ENCODE results near the gene LAMC1.

The LAMC1 gene

GRCh38 chr1:183021405-183022201, 1.6 kb upstream of the LAMC1 start:
- DNase-seq = no peak

DNA sequence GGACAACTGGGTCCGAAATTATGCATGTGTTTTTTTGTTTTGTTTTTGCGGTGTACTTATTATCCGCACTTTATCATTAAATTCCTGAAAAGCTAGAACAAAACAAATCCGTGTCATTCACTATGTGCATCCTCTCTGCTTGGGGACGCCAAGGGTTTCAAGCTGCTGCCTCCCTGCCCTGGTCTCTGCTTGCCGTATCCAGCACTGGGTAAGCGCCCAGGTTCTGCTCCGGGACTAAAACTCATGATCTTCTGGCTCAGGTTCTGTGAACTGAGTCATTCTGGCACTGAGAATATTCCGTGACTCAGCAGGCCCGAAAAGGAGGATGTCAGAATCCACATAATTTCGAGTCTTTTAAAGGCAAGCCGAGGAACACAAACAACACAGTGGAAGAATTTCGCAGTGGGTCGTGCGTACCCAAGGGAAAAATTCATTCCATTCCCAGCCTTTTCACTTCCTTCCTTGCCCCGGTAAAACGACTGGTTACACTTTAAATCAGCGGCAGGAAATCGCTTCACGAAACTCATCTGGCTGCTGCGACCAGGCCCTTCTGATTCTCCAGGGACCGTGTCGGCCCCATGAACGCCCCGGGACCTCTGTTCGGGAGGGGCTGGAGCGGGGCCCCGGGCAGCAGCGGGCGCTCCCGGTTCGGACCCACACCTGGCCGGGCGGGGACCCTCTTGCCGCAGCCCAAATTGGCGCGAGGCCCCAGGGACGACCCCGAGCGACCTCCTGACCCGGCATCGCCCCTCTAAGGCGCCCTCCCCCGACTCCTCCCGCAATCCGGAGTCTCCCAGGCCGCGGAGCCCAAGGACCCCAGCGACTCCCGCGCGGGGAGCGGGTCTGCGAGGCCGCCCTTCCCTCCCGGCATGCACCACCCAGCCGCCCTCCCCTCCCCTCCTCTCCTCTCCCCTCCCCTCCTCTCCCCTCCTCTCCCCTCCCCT, 746 bp upstream of the LAMC1 start:
- DNase-seq = peak; percentile 84

- DNase-seq = peak; percentile 67
These were observed 539 bp downstream of the LAMC1 start for GRCh38 chr1:183023601-183024316.

DNA sequence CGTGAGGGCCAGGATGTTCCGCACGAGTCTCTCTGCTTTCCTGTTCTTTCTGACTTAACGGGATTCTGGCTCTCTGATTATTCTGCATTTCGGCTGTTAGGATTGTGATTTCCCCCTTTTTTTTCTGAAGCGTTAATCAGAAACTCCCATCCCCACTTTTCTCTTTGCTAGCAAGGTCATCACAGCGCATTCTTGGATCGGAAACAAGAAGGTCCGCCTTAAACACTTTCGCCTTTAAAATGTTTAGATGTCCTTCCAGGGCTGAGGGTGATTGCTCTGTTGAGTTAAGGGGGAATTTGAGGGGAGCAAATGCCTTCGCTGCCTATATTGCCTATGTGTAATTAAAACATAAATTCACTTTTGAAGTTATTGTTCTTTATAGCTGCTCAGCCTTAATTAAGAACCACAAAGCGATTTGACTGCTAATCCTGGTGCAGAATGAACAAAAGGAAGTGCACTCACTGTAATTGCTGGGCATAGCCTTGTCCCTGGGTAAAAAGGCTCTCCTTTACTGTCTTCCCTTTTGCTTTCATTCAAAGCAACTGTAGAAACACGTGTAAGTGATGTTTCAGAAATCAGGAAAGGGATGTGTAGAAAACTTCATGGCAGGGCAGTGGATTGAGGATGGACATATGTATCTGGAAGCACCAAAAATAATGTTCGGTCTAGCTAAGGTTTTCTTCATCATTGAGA, 1.2 kb downstream of the LAMC1 start:
- DNase-seq = no peak

DNA sequence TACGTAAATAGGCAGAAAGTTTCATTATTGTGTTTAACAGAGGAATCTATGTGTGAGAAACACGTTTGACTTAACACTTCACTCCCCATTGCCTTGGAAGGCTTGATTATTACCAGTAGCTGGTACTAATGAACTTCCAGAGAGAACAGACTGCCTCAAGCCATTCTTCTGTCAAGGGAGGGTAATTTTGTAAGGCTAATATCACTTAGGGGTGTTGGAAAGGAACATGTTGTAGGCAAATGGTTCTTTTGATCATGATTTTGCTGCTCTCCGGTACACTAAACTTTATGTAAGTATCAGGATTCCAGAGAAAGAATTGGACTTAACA, 1.8 kb downstream of the LAMC1 start:
- DNase-seq = no peak

DNA sequence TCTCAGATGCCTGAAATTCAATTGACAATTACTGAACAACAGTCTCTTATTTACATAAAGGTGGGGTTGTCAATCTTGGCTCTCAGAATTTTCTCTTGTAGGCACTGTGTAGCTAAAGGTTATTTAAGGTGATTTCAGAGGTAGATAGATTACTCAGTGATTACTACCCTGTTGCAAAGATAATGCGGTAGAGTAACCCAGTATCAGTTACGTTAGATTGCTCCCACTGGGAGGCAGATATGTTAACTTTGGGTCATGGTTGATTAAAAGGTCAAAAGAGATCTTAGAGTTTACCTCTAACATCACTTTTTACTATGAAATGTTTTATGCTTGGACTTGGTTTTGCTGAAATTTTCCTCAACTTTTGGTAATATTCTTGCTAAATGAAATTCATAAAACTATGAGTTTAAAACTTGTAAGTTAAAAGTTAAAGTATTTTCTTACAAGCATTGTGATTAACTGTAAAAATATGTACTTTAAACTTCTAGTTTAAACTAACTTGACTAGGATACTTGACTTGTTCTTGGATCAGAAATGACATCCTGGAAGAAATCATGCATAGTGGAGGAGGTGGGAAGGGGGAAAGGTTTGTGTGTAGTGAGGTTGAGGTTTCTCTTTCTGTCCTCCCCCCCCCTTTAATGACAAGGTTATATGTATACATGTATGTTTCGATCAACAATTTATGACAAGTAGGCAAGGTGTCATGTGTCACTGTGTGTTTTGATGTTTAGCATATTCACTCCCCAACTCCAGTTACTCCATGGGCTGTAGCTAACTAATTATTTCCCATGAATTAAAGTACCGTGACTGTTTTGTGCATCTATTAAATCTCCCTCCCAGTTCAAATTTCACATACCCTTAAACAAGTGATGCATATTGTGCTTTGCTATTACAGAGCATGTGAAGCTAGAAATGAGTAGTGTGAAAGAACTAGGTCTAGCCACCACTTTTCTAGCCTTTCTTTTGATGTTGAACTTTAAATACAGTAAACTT, 2.9 kb downstream of the LAMC1 start:
- peak; percentile 80 for DNase-seq

DNA sequence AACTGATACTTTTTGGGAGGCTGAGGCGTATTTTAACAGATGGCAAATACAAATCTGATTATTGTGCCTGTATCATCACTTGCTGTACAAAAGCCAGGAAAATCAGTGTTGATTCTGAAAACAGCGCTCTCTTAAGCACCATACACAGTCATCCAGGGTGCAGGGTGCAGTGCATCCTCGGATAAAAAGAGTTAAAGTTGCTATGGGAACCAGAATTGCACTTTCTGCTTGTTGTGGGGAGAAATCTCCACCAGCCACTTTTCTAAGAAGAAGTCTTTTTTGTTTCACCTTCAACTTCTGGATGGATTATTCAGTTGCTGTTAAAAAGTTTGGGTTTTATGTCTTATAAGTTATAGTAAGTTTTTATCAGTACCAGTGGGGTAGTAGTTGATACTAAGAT, 3.8 kb downstream of the LAMC1 start:
- DNase-seq = no peak

- no peak for DNase-seq
These were observed 4.6 kb downstream of the LAMC1 start for GRCh38 chr1:183027791-183028190.

GRCh38 chr1:183029591-183030000, 6.4 kb downstream of the LAMC1 start:
- no peak for DNase-seq

DNA sequence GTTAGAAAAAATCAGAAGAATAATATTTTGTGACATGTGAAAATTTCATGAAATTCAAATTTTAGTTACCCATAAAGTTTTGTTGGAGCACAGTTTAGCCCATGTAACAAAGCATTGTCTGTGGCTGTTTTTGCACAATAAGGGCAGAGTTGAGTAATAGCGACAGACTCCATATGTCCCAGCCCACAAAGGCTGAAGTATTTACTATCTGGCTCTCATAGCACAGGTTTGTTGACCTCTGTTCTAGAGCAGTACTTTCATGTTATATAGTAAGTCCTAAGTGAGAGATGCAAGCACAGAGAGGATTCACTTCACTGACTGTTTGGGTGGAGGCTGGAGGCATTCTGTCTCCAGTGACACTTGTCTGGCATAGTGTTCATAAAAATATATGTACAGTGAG, 6.8 kb downstream of the LAMC1 start:
- no peak for DNase-seq

DNA sequence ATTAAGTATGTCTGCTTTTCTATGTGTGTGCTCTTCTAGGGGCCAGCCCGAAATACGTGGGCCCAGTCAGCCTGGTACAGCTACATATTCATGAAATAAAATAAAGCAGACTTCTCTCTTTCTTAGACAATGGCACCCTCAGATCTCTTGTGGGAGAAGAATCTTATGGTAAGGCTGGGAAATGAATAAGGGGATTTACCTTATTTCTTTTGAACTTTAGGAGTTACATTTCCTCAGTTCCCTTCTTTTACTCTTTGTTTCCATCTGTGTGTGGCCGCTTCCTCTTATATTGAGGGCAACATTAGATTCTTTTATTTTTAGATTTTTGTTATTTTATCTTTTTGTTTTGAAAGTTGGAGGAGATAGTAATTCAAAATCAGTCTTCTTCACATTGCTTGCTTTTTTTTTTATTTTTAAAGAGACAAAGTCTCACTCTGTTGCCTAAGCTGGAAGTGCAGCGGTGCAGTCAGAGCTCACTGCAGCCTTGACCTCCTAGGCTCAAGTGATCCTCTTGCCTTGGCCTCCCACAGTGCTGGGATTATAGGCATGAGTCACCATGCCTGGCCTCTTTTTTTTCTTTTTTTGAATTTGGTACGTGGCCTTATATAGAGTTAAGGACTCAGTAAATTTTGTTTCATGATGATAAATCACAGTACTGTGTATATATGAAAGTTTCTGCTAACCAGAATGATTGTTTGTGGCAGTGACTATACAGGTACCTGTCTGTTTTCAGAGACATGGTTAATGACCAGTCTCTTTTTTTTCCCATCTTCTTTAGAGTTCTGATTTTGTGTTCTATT, 9.1 kb downstream of the LAMC1 start:
- no peak for DNase-seq

- DNase-seq = no peak
These were observed 10.0 kb downstream of the LAMC1 start for GRCh38 chr1:183033205-183033604.

- DNase-seq = no peak
These were observed 11.5 kb downstream of the LAMC1 start for GRCh38 chr1:183034682-183035081.

GRCh38 chr1:183038333-183038866, 15.2 kb downstream of the LAMC1 start:
- no peak for DNase-seq

- DNase-seq = no peak
These were observed 15.7 kb downstream of the LAMC1 start for GRCh38 chr1:183038913-183039312.

DNA sequence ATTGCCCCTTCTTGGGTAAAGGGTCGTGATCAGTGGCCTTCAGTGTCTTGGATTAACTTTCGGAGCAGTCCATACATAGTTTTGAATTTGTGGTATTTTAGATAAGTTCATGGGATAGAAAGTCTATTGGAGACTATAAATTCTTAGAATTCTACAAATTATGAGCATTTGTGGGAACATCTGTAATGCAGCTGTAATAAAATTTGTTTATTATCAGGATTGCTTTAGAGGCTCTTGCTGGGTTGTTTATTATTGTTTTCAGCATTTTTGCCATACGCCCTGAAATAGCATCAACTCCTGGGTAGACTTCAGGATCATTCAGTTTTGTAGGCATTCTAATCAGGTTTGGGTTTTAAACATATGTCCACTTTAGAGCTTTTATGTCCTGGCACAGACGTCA, 16.1 kb downstream of the LAMC1 start:
- no peak for DNase-seq

GRCh38 chr1:183039985-183040447, 16.8 kb downstream of the LAMC1 start:
- peak; percentile 45 for DNase-seq

- DNase-seq = no peak
These were observed 17.3 kb downstream of the LAMC1 start for GRCh38 chr1:183040547-183040971.

DNA sequence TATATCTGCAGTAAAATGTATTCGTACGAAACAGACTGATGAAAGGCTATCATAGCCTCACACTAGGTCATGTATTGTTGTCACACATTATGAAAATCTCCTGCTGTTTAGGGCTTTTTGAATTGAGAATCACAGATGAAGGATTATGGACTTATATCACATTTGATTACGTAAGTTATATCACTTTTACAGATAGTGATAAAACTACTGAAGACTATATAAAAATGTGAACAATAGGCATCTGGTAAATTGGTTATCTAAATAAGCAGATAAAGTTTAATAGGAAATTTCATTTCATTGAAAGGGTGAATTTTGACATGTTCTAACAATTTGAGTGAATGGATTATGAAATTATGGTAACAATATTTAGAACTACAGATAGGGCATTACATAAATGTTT, 20.0 kb downstream of the LAMC1 start:
- DNase-seq = no peak

Data from NCI-H2171 treated with DMSO at 0.1 percent for 48 hours (cell line).